Loucy (cell line): ENCODE results near the gene LSM3.

ENCODE experiments used
- H2AFZ ChIP-seq: fragments of 200-600 bp; sonication (generic); 2 replicates; pipeline ENCODE4 v1.6.0; 2016; ENCODE audit warnings: antibody characterized with exemption, mild to moderate bottlenecking, low read length, moderate library complexity
- H3F3A ChIP-seq: fragments of 200-600 bp; 2 replicates; pipeline ENCODE4 v1.6.0; 2016; ENCODE audit warnings: antibody characterized with exemption, low read depth, mild to moderate bottlenecking
- H3K27me3 ChIP-seq: fragments of 200-600 bp; sonication (generic); 2 replicates; pipeline ENCODE4 v1.6.1; 2014; ENCODE audit warnings: low read length, mild to moderate bottlenecking; ENCODE audit not compliant: insufficient read depth, poor library complexity, severe bottlenecking
- H3K36me3 ChIP-seq: fragments of 200-600 bp; sonication (generic); 2 replicates; pipeline ENCODE4 v1.6.1; 2016; ENCODE audit warnings: low read length; ENCODE audit not compliant: insufficient read depth
- H3K4me1 ChIP-seq: fragments of 200-600 bp; sonication (generic); 2 replicates; pipeline ENCODE4 v1.5.1; 2014; ENCODE audit warnings: low read length, mild to moderate bottlenecking; ENCODE audit not compliant: insufficient read depth, poor library complexity, severe bottlenecking
- H3K4me2 ChIP-seq: fragments of 200-600 bp; sonication (generic); 2 replicates; pipeline ENCODE4 v1.6.0; 2014; ENCODE audit warnings: antibody characterized with exemption, low read length, low read depth, mild to moderate bottlenecking; ENCODE audit not compliant: poor library complexity, severe bottlenecking
- H3K4me3 ChIP-seq: fragments of 200-600 bp; sonication (generic); 2 replicates; pipeline ENCODE4 v1.5.1; 2014; ENCODE audit warnings: low read length, mild to moderate bottlenecking, mixed read lengths; ENCODE audit not compliant: poor library complexity, severe bottlenecking
- H3K79me2 ChIP-seq: fragments of 200-600 bp; sonication (generic); 2 replicates; pipeline ENCODE4 v1.6.1; 2014; ENCODE audit warnings: low read length; ENCODE audit not compliant: insufficient read depth
- H3K9ac ChIP-seq: fragments of 200-600 bp; sonication (generic); 2 replicates; pipeline ENCODE4 v1.6.0; 2014; ENCODE audit warnings: mild to moderate bottlenecking, low read depth, low read length, moderate library complexity; ENCODE audit not compliant: poor library complexity, severe bottlenecking
- H3K9me2 ChIP-seq: fragments of 200-600 bp; sonication (generic); replicated peaks from 2 replicates; pipeline ENCODE4 v1.6.1; 2016; ENCODE audit warnings: low read depth, low read length, mixed read lengths
- H3K9me3 ChIP-seq: fragments of 200-600 bp; sonication (generic); 2 replicates; pipeline ENCODE4 v1.6.1; 2014; ENCODE audit warnings: mild to moderate bottlenecking, antibody characterized with exemption, low read length, low read depth; ENCODE audit not compliant: insufficient read depth
- H4K20me1 ChIP-seq: fragments of 200-600 bp; sonication (generic); 2 replicates; pipeline ENCODE4 v1.6.0; 2014; ENCODE audit warnings: antibody characterized with exemption, low read length, mild to moderate bottlenecking; ENCODE audit not compliant: insufficient read depth, poor library complexity, severe bottlenecking
- EZH2phosphoT487 ChIP-seq: fragments of 200-600 bp; IDR thresholded peaks from 2 replicates; pipeline ENCODE4 v1.6.1; 2018; ENCODE audit warnings: antibody characterized with exemption, mild to moderate bottlenecking, moderate library complexity, borderline replicate concordance
- TF ChIP-seq, protein P1 (sequence below): fragments of 200-600 bp; sonication (generic); conservative IDR thresholded peaks from 2 replicates; pipeline ENCODE4 v1.5.1; 2014; ENCODE audit warnings: mild to moderate bottlenecking, antibody characterized with exemption, low read length

Gene LSM3

DNA sequence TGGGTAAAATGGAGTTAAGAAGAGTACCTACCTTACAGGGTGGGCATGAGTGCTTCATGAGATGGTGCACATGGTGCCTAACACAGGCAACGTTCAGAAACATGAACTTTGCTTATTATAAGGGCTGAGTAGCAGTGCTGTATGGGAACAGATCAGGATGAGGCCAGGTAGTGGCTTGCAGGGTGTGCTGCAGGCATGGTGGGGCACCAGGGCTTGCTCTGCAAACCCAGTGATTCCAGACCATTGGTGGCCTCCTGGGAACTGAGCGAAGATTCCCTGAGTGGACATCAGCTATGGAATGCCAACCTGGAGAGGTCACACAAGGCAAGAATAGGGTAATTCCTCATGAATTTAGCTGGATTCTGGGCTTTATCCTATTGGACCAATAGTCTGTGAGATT is 37.9 kb upstream of the LSM3 start:
- no peak overlapping the region for H2AFZ ChIP-seq
- no peaks in the 10 kb centered on the region for H3K27me3 ChIP-seq
- H3K4me3 ChIP-seq: no peak overlapping the region
- H3K9ac ChIP-seq: no peak overlapping the region
- H3K9me2 ChIP-seq: no peaks in the 10 kb centered on the region
- no peaks in the 10 kb centered on the region for H3K9me3 ChIP-seq
- peaks cover 6% of the 10 kb centered on the region for H4K20me1 ChIP-seq
- no peaks in the 10 kb centered on the region for H3F3A ChIP-seq
- no peak for TF ChIP-seq EZH2phosphoT487
- TF ChIP-seq, protein P1, sequence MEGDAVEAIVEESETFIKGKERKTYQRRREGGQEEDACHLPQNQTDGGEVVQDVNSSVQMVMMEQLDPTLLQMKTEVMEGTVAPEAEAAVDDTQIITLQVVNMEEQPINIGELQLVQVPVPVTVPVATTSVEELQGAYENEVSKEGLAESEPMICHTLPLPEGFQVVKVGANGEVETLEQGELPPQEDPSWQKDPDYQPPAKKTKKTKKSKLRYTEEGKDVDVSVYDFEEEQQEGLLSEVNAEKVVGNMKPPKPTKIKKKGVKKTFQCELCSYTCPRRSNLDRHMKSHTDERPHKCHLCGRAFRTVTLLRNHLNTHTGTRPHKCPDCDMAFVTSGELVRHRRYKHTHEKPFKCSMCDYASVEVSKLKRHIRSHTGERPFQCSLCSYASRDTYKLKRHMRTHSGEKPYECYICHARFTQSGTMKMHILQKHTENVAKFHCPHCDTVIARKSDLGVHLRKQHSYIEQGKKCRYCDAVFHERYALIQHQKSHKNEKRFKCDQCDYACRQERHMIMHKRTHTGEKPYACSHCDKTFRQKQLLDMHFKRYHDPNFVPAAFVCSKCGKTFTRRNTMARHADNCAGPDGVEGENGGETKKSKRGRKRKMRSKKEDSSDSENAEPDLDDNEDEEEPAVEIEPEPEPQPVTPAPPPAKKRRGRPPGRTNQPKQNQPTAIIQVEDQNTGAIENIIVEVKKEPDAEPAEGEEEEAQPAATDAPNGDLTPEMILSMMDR: no peak
- peaks cover 6% of the 10 kb centered on the region; the same call in 1 of the 2 replicates for H3K36me3 ChIP-seq
- H3K79me2 ChIP-seq: no peaks in the 10 kb centered on the region
- H3K4me1 ChIP-seq: peaks cover 12% of the 10 kb centered on the region
- H3K4me2 ChIP-seq: no peak overlapping the region

DNA sequence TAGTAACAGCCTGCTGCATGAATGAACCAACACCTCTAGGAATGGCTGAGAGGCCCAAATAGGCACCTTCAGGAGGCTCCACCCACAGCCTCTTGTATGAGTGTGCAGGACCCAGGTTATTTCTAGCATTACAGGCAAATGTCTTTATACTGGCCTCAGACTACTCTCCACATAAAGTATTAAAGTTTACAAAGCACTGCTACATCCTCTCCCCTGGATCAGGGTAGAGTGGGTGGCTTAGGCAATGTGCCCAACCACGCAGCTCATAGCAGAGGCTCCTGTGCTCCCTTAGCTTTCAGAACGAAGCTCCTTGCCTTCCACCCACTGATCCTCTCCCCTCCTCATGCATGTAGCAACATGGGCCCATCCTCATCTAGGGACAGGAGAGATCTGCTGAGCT is 37.5 kb upstream of the LSM3 start:
- Histone ChIP-seq H3K9me3 (no peaks in the 10 kb centered on the region), H3K79me2 (no peaks in the 10 kb centered on the region), H3K4me3 (no peak overlapping the region), H3K27me3 (no peaks in the 10 kb centered on the region), H3K9me2 (no peaks in the 10 kb centered on the region), H4K20me1 (peaks cover 6% of the 10 kb centered on the region), H3K4me2 (no peak overlapping the region), H2AFZ (no peak overlapping the region), H3K4me1 (peaks cover 12% of the 10 kb centered on the region), H3K36me3 (peaks cover 5% of the 10 kb centered on the region; the same call in 1 of the 2 replicates), H3K9ac (no peak overlapping the region), H3F3A (no peaks in the 10 kb centered on the region)
- TF ChIP-seq, protein P1: no peak
- no peak for TF ChIP-seq EZH2phosphoT487

DNA sequence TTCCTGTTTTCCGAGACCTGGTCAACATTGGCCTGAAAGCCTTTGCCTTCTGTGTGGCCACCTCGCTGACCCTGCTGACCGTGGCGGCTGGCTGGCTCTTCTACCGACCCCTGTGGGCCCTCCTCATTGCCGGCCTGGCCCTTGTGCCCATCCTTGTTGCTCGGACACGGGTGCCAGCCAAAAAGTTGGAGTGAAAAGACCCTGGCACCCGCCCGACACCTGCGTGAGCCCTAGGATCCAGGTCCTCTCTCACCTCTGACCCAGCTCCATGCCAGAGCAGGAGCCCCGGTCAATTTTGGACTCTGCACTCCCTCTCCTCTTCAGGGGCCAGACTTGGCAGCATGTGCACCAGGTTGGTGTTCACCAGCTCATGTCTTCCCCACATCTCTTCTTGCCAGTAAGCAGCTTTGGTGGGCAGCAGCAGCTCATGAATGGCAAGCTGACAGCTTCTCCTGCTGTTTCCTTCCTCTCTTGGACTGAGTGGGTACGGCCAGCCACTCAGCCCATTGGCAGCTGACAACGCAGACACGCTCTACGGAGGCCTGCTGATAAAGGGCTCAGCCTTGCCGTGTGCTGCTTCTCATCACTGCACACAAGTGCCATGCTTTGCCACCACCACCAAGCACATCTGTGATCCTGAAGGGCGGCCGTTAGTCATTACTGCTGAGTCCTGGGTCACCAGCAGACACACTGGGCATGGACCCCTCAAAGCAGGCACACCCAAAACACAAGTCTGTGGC is 36.8 kb upstream of the LSM3 start:
- Histone ChIP-seq H3K9ac (no peak overlapping the region), H4K20me1 (peaks cover 6% of the 10 kb centered on the region), H2AFZ (no peak overlapping the region), H3K36me3 (peaks cover 5% of the 10 kb centered on the region; the same call in 1 of the 2 replicates), H3K4me1 (peaks cover 12% of the 10 kb centered on the region), H3K79me2 (no peaks in the 10 kb centered on the region), H3K4me3 (no peak overlapping the region), H3K4me2 (no peak overlapping the region), H3K9me3 (no peaks in the 10 kb centered on the region), H3K27me3 (no peaks in the 10 kb centered on the region), H3K9me2 (no peaks in the 10 kb centered on the region), H3F3A (no peaks in the 10 kb centered on the region)
- TF ChIP-seq, protein P1: no peak
- TF ChIP-seq EZH2phosphoT487: no peak
